Ramos (cell line): ENCODE data around the gene OR51E1.

Experiments
- in situ Hi-C: fragments of 300-500 bp; cut with MboI; formaldehyde crosslinking; loops from one replicate; pipeline ENCODE4 v1.14.3; 2022; ENCODE audit warnings: low sequenced_read_pairs; ENCODE audit not compliant: unreplicated experiment

OR51E1 gene

GRCh38 chr11:4645974-4646373 lies 2.2 kb downstream of the OR51E1 start:
- in situ Hi-C loops: loop anchor here (25.0 kb wide), 2 partner anchors 341 to 741 kb away; partner anchors contain the start of genes OR51L1 and OR51M1

- in situ Hi-C loops: loop anchor here (25.0 kb wide), 2 partner anchors 340 to 740 kb away; partner anchors contain the start of genes OR51L1 and OR51M1
These were observed 4.0 kb downstream of the OR51E1 start for GRCh38 chr11:4647766-4648165.

GRCh38 chr11:4654635-4655369 lies 11.0 kb downstream of the OR51E1 start:
- in situ Hi-C loops: no loop called here

- in situ Hi-C loops: no loop called here
These were observed 15.1 kb downstream of the OR51E1 start for GRCh38 chr11:4658629-4659445.

GRCh38 chr11:4662876-4663275 lies 19.1 kb downstream of the OR51E1 start:
- in situ Hi-C loops: no loop called here

GRCh38 chr11:4664183-4664582 lies 20.4 kb downstream of the OR51E1 start:
- in situ Hi-C loops: no loop called here

GRCh38 chr11:4664786-4665185 lies 21.0 kb downstream of the OR51E1 start:
- in situ Hi-C loops: no loop called here

GRCh38 chr11:4665424-4665823 lies 21.6 kb downstream of the OR51E1 start:
- in situ Hi-C loops: no loop called here

- in situ Hi-C loops: no loop called here
These were observed 28.0 kb downstream of the OR51E1 start for GRCh38 chr11:4671741-4672140.

GRCh38 chr11:4672470-4672869 lies 28.7 kb downstream of the OR51E1 start:
- in situ Hi-C loops: no loop called here

GRCh38 chr11:4673781-4674180 lies 30.0 kb downstream of the OR51E1 start:
- in situ Hi-C loops: no loop called here

- in situ Hi-C loops: no loop called here
These were observed 34.2 kb downstream of the OR51E1 start for GRCh38 chr11:4677948-4678347.

GRCh38 chr11:4680341-4680740 lies 36.6 kb downstream of the OR51E1 start:
- in situ Hi-C loops: no loop called here

GRCh38 chr11:4682623-4683419 lies 39.0 kb downstream of the OR51E1 start:
- in situ Hi-C loops: no loop called here

- in situ Hi-C loops: no loop called here
These were observed 41.0 kb downstream of the OR51E1 start for GRCh38 chr11:4684631-4685285.

GRCh38 chr11:4695442-4695841 lies 51.7 kb downstream of the OR51E1 start:
- in situ Hi-C loops: no loop called here

GRCh38 chr11:4697585-4697984 lies 53.8 kb downstream of the OR51E1 start, which contains the start of gene OR51E2:
OR51E2 (minus strand) TSS chr11:4697853; CDS start chr11:4682711, 15,142 bp downstream.
- in situ Hi-C loops: no loop called here

- in situ Hi-C loops: no loop called here
These were observed 56.1 kb downstream of the OR51E1 start for GRCh38 chr11:4699697-4700435.

- in situ Hi-C loops: no loop called here
These were observed 56.6 kb downstream of the OR51E1 start for GRCh38 chr11:4700436-4700820.
